NOMO-1 treated with DMSO at 0.1 percent for 48 hours (cell line): Measurements from ENCODE around the gene MYOD1.
A peak's percentile ranks its signal among the peaks of the same experiment; 100 is the strongest.

Experiments used
- DNase-seq: peaks from one replicate; lab custom pipeline; 2025; ENCODE audit not compliant: unreplicated experiment; lab: John Stamatoyannopoulos, UW

Gene MYOD1

GRCh38 chr11:17700991-17701390 is 18.4 kb upstream of the MYOD1 start:
- DNase-seq, result no peak

- DNase-seq, result no peak
These were observed 16.5 kb upstream of the MYOD1 start for GRCh38 chr11:17702876-17703275.

- DNase-seq, result no peak
These were observed 15.4 kb upstream of the MYOD1 start for GRCh38 chr11:17703951-17704350.

GRCh38 chr11:17707830-17708229 is 11.5 kb upstream of the MYOD1 start:
- no peak for DNase-seq

GRCh38 chr11:17711836-17712235 is 7.5 kb upstream of the MYOD1 start:
- no peak for DNase-seq

- DNase-seq, result no peak
These were observed 5.5 kb upstream of the MYOD1 start for GRCh38 chr11:17713851-17714250.

GRCh38 chr11:17714356-17714854 is 5.0 kb upstream of the MYOD1 start:
- DNase-seq, result no peak

- no peak for DNase-seq
These were observed 4.5 kb upstream of the MYOD1 start for GRCh38 chr11:17714870-17715269.

- DNase-seq, result no peak
These were observed 2.6 kb upstream of the MYOD1 start for GRCh38 chr11:17716807-17717206.

- no peak for DNase-seq
These were observed 1.4 kb upstream of the MYOD1 start for GRCh38 chr11:17718015-17718414.

GRCh38 chr11:17718510-17718962 is 835 bp upstream of the MYOD1 start:
- no peak for DNase-seq

GRCh38 chr11:17719938-17720795 is 796 bp downstream of the MYOD1 start:
- no peak for DNase-seq

GRCh38 chr11:17720796-17721171 is 1.4 kb downstream of the MYOD1 start:
- no peak for DNase-seq

- DNase-seq, result no peak
These were observed 2.0 kb downstream of the MYOD1 start for GRCh38 chr11:17721242-17721999.

- DNase-seq, result no peak
These were observed 2.8 kb downstream of the MYOD1 start for GRCh38 chr11:17722000-17722643.

GRCh38 chr11:17724020-17724908 is 4.9 kb downstream of the MYOD1 start:
- DNase-seq, result no peak

- DNase-seq, result no peak
These were observed 5.8 kb downstream of the MYOD1 start for GRCh38 chr11:17725174-17725573.

- DNase-seq, result no peak
These were observed 10.8 kb downstream of the MYOD1 start for GRCh38 chr11:17730137-17730536.

- peak; percentile 32 for DNase-seq
These were observed 11.5 kb downstream of the MYOD1 start for GRCh38 chr11:17730608-17731462.

GRCh38 chr11:17733261-17733660 is 13.9 kb downstream of the MYOD1 start:
- no peak for DNase-seq
